Stimulated activated CD8-positive, alpha-beta memory T cell treated with anti-CD3 and anti-CD28 coated beads, Interleukin-2, amount 100 ng/mL, for 48 hours (primary cell): ENCODE measurements around the gene TTC39B.

Source experiments
- DNase-seq, 2 donors: peaks; one replicate each; pipeline ENCODE4 v3.0.0-alpha.2; 2020; ENCODE audit warnings: low read depth in 2 of 2

Gene TTC39B

DNA sequence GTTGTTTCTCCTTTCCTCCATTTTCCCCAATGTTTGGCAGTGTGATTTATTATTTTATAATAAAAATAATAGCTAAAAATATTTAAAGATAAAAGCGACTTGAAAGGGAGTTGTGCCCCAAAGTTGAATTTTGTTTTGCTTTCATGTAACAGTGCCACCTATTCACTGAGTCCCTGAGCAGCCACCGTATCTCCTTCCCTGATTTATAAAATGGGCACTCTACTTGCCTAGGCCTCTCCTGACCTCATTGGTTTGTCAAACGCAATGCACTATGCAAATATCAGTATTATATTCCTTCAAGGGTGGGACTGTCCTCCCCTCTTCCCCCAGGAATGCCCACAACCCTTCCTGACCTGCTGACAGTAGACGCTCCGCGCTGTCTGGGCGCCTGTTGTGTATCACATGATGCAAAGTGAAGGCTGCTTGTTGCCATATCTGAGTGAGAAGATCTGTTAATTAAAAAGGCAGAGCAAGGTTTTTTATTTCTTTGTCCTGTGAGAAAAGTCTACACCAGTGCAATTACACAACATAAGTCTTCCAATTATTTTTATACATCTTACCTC is 81.4 kb downstream of the TTC39B start:
- DNase-seq: no peak

DNA sequence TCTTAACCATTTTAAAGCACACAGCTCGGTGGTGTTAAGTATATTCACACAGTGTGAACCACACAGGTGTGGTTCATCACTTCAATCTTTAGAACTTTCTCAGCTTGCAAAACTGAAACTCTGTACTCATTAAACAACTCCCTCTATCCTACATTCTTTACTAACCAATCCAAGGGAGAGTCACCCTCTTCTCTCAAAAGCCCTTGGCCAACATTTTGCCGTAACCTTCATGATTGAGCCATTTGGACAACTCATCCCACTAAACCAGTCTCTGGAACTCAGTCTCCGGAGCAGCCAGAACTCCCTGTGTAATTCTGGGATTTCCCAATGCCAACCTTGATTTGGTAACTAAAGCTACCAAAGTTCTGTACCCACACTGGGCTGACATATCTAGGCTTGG is 84.7 kb downstream of the TTC39B start:
- no peak for DNase-seq

DNA sequence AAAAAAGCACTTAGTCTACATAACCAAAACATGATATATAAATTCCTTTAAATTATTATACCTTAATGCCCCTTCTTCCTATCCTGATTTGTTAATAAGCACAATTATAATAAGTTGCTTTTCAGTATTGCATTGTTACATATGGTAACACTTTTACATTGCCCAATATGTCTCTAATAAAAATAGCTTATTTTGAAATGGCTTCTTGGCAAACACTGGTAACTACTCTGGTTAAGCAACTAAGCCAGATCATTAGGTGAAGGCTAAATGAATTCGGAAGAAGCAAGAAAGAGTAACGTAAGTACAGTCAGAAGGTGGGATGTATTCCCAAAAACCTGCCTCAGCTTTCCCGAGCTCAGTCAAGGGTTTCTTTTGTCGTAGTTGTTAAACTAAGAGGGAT is 85.3 kb downstream of the TTC39B start:
- no peak for DNase-seq

DNA sequence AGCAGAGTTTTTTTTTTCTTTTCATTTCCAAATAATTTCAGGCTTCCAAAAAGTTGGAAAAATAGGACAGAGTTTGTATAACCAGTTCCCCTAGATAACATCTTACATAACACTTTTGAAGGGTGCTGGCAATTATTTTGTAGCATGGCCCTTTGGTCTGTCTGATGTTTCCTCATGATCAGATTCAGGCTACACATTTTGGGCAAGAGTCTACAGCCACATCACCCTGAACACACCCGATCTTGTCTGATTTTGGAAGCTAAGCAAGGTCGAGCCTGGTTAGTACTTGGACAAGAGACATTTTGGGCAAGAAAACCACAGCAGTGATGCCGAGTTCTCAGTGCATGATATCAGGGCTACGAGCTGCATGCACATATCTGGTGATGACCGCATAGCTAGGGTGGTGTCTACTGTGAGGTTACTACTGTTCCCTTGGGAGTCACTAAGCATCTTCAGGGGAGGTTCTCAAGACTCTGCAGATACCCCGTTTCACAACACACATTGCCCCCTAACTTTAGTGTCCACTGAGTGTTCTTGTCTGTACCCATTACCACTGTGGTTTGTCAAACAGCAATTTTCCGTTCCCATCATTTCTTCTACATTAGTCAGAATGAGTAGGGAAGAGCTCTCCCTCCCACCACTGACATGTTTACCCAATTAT is 86.2 kb downstream of the TTC39B start:
- no peak for DNase-seq

DNA sequence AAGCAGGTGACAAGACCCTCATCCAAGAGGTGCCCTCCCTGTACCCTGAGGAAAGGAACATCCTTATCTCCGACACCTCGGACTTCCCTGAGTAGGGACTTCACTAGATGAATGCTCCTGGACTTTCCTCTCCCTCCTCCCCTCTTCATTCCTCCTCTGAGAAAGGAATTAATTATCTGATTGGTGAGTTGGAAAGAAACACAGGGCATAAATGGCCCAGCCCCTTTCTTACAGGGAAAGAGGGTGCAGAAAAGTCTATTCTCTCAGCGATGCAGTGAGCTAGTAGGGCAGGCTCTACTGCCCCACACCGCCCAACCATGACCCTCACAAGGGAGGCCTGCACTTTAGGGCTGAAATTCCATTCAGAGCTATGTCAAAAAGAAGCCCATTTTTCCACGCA is 87.5 kb downstream of the TTC39B start:
- DNase-seq: no peak

DNA sequence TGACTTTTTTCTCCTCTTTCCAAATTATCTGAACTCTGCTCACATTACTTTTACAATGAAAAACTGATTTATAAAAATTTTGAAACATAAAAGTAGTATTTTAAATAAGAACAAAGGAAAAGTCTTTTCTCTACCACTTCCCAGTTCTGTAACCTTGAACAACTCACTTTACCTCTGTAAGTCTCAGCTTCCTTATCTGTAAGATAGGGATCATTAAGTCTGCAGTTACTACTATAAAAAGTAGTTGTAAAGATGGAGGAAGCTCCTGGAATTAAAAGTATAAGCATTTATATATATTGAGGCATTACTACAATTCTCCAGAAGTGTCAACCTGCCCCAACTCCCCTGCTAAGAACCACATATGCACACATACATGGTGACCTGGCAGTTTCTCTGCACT is 88.0 kb downstream of the TTC39B start:
- DNase-seq: no peak

DNA sequence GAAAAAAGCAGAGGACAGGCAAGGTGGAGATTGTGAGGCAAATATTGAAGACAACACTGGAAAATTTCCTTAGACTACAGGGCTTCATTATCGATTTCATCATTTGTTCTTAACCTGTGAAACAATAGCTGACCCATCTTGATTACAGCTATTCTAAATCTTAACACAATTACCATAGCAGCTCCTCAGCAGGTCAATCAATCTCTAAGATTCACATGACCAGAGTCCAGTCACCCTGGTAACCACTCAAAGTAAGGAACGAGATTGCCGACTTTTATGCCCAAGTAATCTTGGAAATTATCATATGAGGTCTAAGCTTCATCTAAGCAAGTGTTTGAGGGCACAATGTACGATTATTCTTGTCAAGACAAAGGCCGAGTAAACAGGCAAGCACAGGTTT is 93.8 kb downstream of the TTC39B start:
- no peak for DNase-seq

DNA sequence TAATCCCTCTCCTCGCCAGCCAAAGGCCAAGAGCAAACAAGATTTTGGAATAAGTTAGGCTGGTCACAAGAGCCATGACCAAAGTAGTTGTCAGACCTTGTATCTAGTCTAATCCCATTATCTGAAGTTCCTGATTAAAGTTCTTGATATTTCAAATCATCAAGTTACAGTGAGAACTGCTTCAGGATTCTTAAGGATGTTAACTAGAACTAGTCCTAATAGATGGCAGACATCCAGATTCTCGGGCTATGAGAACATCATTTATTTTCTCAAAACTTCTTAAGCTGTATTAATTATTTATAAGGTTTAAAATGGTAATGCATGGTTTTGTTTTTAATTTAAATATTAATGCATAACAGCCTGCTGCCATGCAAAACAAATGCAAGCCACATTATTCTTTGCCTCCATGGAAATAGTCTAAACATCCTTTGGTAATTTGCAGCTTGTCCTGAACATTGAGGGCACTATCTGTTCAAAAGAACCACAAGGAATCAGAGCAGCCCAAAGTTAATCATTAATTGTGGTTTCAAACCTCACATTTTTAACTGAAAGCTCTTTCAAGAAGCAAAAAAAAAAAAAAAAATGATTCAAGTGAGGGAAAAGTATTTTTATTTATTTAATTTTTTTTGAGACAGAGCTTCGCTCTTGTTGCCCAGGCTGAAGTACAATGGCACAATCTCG is 95.1 kb downstream of the TTC39B start:
- no peak for DNase-seq

DNA sequence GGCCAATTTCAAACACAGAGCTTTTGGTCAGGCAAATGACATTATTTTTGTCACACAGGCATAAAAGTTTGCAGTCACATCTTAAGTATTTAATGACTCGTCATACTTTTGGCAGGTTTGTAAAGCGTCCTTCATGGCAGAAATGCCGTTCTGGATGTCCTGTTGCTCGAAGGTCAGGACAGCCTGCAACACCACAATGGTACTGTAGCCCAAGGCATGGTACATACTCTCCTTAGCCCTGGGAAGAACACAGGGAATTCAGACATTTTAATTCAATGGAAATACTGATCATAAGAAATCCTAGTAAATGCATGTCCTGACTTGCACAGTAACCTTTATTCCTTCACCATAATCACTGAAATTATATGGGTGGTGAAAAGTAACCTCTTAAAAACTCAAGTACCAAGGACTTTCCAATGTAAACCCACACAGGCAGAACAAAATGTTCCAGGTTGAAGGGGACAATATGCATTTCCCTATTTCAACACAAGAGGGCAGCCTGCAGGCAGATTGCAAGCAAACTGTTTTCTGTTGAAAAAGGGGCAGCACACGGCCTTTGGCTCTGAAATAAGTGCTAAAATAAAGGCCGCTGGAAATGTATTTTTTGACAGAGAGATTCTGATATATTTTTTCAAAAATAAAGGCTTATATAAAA is 95.7 kb downstream of the TTC39B start:
- peak in 1 of 2 donors; percentile 18 for DNase-seq

DNA sequence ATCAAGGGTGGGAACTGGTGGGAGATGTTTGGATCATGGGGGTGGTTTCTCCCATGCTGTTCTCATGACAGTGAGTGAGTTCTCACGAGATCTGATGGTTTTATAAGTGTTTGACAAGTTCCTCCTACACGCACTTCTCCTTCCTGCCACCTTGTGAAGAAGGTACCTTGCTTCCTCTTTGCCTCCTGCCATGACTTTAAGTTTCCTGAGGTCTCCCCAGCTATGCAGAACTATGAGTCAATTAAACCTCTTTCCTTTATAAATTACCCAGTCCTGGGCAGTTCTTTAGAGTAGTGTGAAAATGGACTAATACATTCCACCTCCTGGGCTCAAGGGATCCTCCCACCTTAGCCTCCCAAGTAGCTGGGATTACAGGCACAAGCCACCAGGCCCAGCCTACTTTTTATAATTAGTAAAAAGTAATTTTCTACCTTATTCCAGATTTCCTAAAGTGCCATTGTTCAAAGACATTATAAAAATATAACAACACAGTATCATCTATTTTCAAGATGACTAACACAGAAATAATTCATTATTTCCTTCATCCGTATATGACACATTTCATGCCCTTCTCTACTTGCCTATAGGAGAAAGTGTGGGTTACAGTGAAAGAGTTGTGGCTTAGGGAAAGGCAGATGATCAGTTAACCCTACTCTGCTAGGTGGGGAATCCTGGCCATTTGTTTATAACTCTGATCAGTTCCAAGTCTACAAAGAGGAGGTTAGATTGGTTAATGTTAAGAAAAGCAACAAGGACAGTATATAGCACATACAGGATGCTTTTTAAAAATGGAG is 99.9 kb downstream of the TTC39B start:
- DNase-seq: no peak

DNA sequence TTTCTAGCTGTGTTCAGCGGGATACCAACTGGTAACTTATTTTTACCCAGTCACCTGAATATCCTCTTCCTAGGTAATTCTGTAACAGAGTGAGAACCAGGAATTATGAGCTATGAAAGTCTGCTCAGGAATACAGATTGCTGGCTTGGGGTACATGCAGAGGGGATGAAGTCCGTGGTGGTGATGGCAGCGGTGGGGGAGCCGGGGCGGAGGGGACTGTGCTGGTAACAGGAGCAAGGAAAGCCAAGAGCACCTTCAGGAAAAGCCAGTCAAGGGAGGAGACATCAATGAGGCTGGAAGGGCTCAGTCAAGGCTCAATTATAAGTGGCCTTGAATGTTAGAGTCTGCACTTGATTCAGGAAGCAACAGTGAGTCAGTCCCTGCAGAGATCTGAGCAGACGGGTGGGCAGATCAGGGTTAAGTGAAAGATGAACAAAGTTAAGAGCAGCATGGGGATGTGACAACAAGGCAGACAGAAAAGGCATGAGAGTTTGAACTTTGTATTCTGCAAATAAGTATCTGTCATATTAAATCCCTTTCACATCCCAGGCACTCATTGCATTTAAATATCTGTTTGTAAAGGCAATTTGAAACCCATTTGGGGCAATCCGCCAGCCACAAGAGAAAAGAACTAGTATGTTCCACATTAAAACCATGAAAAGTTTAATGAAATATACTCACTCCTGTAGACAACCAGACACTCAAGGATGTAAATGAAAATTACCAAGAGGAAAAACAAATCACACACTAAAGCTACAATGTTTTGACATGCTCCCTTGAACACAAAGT is 101.2 kb downstream of the TTC39B start:
- no peak for DNase-seq

DNA sequence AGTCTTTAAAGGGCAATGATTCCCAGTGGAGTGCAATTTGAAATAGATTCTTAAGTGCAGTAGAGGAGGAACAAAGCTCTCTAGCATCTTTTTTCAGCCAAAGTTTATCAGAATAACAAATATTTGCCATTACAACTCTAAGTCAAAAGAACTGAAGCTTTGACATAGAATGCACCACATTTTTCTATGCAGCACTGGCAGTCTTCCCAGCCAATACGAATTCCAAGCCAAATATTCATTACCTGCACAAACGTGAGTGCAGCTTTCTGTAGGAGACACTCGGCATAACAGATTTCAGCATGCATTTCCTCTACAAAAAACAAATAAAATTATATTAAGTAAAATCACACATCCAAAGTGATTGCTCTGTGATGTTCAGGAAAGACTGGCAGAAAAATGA is 103.4 kb downstream of the TTC39B start:
- DNase-seq: no peak

DNA sequence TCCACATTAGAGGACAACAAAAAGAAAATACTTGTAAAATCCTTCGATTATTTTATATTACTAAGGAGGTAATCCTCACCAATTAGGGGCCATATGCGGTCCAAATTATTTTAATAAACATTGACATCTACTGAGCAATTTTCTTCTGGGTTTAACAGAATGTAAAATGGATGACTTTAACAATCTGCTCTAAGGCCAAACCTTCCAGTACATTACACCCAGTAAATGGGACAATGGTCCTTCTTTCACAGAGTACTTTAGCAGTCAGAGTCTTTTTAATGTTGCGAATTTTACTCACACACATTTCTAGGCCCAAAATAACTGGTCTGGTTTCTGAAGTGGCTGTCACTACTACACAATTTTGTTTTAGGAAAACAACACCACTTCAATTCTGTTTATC is 106.9 kb downstream of the TTC39B start:
- no peak for DNase-seq

DNA sequence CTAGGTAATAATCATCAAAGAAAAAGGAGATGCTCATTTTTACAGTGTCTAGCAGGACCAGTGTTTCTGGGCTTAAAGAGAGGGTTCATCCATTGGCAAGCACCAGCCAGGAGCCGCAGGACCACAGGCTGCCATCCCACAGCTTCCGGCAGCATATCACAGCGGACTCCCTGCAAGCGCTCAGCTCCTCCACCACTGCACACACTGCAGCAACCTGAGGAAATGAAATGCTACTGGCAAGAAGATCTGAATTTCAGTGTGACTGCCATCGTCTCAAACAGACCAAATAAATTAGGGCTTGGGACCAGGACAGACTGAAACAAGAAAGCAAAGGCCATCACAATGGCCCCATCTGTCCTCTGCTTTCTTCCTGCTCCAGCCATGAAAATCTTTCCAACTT is 114.2 kb downstream of the TTC39B start:
- DNase-seq: no peak

DNA sequence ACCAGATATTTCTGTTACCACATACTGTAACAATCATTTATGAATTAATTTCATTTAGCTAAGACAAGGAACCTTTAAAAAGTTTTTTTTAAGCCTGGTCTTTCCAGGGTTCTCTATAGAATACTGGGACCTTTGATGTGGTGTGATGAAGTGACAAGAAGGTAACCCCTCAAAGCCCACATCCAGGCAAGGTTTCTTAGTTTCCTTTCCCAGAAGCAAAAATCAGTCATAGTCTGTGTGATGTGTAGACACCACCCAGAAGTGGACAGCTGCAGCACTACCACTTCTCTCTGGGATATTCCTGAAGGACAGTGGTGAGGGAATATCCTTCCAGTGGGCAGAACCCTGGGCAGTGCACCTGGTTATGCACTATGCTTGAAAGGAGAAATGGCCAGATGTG is 115.6 kb downstream of the TTC39B start:
- DNase-seq: no peak

DNA sequence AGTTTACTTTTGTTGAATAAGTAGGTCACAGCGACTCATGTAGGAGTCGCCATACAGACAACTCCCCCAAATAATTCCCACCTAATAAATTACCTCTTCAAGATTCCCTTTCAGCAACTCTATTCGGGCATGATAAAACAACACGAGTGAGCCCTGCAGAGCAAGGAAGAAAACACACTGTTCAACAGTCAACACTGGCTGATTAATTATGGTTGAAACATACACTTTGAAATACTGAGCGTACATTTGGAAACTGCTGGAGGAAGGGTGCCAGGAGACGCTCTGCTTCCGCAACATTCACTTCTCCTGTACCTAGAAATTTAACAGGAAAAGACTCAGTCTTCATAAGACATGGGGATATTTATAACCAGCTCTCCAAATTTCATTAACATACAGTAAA is 117.5 kb downstream of the TTC39B start:
- no peak for DNase-seq

DNA sequence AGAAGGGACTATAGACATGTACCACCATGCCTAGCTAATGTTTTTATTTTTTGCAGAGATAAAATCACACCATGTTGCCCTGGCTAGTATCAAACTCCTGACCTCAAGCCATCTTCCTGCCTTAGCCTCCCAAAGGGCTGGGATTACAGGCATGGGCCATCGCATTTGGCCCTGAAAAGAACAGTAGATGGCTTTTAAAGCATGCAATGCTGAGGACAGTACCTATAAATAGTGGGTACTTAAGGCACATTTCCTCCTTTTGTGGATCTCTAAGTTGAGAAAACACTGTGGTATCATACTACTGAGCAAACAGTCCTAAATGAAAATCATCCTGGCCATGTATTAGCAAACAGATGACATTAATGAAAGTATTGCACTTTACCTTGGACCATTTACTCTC is 119.4 kb downstream of the TTC39B start:
- DNase-seq: no peak

DNA sequence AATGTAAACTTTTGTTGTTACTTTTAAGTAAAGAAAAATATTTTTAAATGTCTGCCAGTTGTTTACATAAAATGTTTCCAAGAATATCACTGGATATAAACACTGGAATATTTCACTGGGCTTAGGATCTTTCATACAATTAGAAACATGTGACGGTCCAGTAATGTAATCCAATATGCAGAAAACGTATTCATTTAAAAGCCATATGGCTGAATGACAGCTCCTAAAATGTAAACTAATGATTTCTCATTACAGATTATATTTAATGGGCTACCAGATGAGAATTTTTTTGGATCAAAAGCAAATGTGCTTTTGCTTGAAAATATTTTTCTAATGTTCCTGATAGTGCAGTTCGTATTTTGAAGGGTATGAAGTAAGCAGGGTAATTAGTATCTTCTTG is 124.3 kb downstream of the TTC39B start:
- DNase-seq: no peak

DNA sequence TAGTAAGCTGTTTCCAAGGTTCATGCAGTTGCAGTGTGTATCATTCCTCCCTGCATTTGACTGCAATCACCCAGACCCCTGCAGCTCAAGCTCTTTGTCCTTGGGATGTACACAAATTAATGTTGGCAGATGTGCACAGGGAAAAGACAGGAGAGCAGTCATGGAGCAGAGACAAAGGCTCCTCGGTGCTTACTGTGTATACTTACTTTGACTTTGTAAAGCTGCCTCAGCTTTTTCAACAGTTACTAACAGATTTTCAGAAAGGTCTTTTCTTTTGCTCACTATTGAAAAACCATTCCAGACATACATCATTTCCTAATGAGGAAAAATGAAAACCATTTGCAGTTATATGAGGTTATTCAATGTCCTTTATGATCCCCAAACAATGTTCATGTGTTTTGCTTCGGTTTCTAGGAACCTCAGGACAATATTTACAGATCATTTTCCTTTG is 124.9 kb downstream of the TTC39B start:
- DNase-seq: no peak

DNA sequence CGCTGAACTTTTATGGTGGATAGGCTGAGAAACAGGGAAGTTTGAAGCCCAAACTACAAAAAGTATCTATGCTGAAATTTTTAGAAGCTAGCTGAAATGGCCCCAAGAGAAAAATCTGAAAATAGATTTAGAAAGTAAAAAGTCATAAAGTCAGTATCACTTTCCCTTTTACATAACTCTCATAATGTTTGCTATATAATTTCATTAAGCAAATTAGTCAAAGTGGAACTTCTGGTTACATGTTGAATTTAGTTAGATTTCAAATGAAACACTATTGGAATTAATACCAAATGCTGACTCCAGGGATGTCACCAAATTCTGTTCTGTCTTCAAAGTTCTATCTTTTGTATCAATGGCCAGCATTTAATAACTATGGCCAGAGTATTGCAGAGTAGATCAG is 126.9 kb downstream of the TTC39B start:
- DNase-seq: no peak

DNA sequence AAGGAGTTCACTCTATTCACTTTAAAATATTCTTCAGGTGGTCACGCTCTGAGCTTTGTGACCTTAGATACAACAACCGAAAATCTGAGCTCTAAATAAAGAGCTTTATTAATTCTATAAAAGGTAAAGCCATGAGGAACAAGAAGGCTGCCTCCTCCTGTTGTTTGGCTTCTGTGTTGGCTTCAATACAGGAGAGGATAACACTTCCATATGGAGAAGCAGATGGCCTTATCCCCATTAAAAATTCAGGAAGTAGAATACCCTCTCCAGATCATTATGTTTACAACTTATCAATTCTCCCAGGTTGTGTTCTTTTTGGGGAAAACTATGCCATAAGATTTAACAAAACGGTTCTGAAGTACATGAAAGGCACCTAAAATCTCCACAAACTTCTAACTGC is 128.4 kb downstream of the TTC39B start:
- DNase-seq: no peak
